ENCODE results near the gene IQSEC3. TPM values are rescaled to one million over a fixed set of nuclear protein-coding genes. Genes with fewer than 3 reads are reported as not detected.

The IQSEC3 gene
- polyA plus RNA-seq, 1 donor from 2014 or later, result 2.4 TPM

- H2AFZ ChIP-seq (ENCODE audit: low read depth, low read length), result no peak overlapping the region
- no peaks in the 10 kb centered on the region for H3K36me3 ChIP-seq (ENCODE audit: insufficient read depth, low read length)
- no peaks in the 10 kb centered on the region for H3K9me2 ChIP-seq (ENCODE audit: insufficient read depth, low read length)
- no peak for TF ChIP-seq POLR2AphosphoS5 (IDR thresholded peaks at IDR 0.05)
- TF ChIP-seq EZH2 (IDR thresholded peaks at IDR 0.05; ENCODE audit: borderline replicate concordance, insufficient read depth, low read length, poor library complexity, severe bottlenecking), result no peak
- no peak for TF ChIP-seq RAD21 (conservative IDR thresholded peaks at IDR 0.05)
- no peak for TF ChIP-seq SMC3 (conservative IDR thresholded peaks at IDR 0.05; ENCODE audit: poor library complexity)
- TF ChIP-seq EP300 (conservative IDR thresholded peaks at IDR 0.05; ENCODE audit: poor library complexity, severe bottlenecking), result no peak
- TF ChIP-seq TAF1 (IDR thresholded peaks at IDR 0.05; ENCODE audit: low read depth), result no peak
- no peak for TF ChIP-seq REST (IDR thresholded peaks at IDR 0.05; ENCODE audit: borderline replicate concordance)
- no peak for TF ChIP-seq MXI1 (conservative IDR thresholded peaks at IDR 0.05; ENCODE audit: poor library complexity, severe bottlenecking)
- no peak for TF ChIP-seq CTCF (IDR thresholded peaks at IDR 0.05; ENCODE audit: poor library complexity, severe bottlenecking)
- H3K4me2 ChIP-seq (ENCODE audit: low read length), result no peak overlapping the region
- no peak overlapping the region for H3K9ac ChIP-seq (ENCODE audit: low read length)
- H3K27ac ChIP-seq (ENCODE audit: low read length), result no peak overlapping the region
- no peaks in the 10 kb centered on the region for H3F3A ChIP-seq (ENCODE audit: insufficient read depth, low read length, poor library complexity, severe bottlenecking)
- no peaks in the 10 kb centered on the region for H3K79me2 ChIP-seq (replicated peaks; ENCODE audit: insufficient read depth, low read length)
- H3K4me3 ChIP-seq (ENCODE audit: low read length), result no peak overlapping the region
- no peaks in the 10 kb centered on the region for H4K20me1 ChIP-seq (ENCODE audit: insufficient read depth)
- no peaks in the 10 kb centered on the region for H3K27me3 ChIP-seq (ENCODE audit: insufficient read depth, low read depth, low read length)
- H3K9me3 ChIP-seq (ENCODE audit: low read length), result no peaks in the 10 kb centered on the region
Measured at GRCh38 chr12:218728-219590, 152.4 kb downstream of the IQSEC3 start.

DNA sequence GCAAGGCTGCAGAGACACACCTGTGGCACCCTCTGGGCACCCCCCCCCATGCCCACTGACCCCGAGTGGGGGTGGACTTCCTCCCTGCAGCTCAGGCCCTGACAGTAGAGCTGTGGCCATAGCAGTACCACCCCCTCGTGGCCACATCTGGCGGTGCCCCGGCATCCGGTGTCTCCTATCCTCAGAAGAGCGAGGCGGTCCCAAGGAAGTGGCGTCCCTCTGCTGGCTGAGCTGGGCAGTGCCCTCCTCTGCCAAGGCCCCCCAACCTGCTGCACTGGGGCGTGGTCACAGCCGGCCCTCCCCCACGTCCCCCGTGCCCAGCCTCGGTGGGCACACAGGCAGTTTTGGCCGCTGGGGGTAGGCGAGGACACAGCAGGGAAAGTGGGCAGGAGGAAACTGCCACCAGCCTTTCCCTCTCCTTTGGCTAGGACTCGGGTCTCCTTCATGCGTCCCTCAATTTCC lies 153.4 kb downstream of the IQSEC3 start:
- H3K27me3 ChIP-seq (ENCODE audit: insufficient read depth, low read depth, low read length), result no peaks in the 10 kb centered on the region
- no peak overlapping the region for H3K27ac ChIP-seq (ENCODE audit: low read length)
- no peaks in the 10 kb centered on the region for H3K9me2 ChIP-seq (ENCODE audit: insufficient read depth, low read length)
- no peak overlapping the region for H2AFZ ChIP-seq (ENCODE audit: low read depth, low read length)
- H4K20me1 ChIP-seq (ENCODE audit: insufficient read depth), result no peaks in the 10 kb centered on the region
- no peak overlapping the region for H3K4me2 ChIP-seq (ENCODE audit: low read length)
- TF ChIP-seq MXI1 (conservative IDR thresholded peaks at IDR 0.05; ENCODE audit: poor library complexity, severe bottlenecking), result no peak
- peak; percentile 45 for TF ChIP-seq CTCF (IDR thresholded peaks at IDR 0.05; ENCODE audit: poor library complexity, severe bottlenecking)
- no peak for TF ChIP-seq TAF1 (IDR thresholded peaks at IDR 0.05; ENCODE audit: low read depth)
- TF ChIP-seq EP300 (conservative IDR thresholded peaks at IDR 0.05; ENCODE audit: poor library complexity, severe bottlenecking), result no peak
- peak; percentile 32 for TF ChIP-seq RAD21 (conservative IDR thresholded peaks at IDR 0.05)
- peak; percentile 44 for TF ChIP-seq SMC3 (conservative IDR thresholded peaks at IDR 0.05; ENCODE audit: poor library complexity)
- TF ChIP-seq POLR2AphosphoS5 (IDR thresholded peaks at IDR 0.05), result no peak
- no peak for TF ChIP-seq REST (IDR thresholded peaks at IDR 0.05; ENCODE audit: borderline replicate concordance)
- no peak for TF ChIP-seq EZH2 (IDR thresholded peaks at IDR 0.05; ENCODE audit: borderline replicate concordance, insufficient read depth, low read length, poor library complexity, severe bottlenecking)
- H3K79me2 ChIP-seq (replicated peaks; ENCODE audit: insufficient read depth, low read length), result no peaks in the 10 kb centered on the region
- H3K9me3 ChIP-seq (ENCODE audit: low read length), result no peaks in the 10 kb centered on the region
- H3K36me3 ChIP-seq (ENCODE audit: insufficient read depth, low read length), result no peaks in the 10 kb centered on the region
- H3F3A ChIP-seq (ENCODE audit: insufficient read depth, low read length, poor library complexity, severe bottlenecking), result no peaks in the 10 kb centered on the region
- no peak overlapping the region for H3K9ac ChIP-seq (ENCODE audit: low read length)
- H3K4me3 ChIP-seq (ENCODE audit: low read length), result no peak overlapping the region

Data from neural cell (in vitro differentiated cells).